HG03354 (cell line): ENCODE data around the gene CYRIA.

Source experiments
- ATAC-seq: cut with Tn5 transposase; IDR thresholded peaks from one replicate; pipeline ENCODE4 v1.9.1; 2021; ENCODE audit warnings: mild to moderate bottlenecking; ENCODE audit not compliant: unreplicated experiment, poor library complexity, severe bottlenecking

The CYRIA gene

DNA sequence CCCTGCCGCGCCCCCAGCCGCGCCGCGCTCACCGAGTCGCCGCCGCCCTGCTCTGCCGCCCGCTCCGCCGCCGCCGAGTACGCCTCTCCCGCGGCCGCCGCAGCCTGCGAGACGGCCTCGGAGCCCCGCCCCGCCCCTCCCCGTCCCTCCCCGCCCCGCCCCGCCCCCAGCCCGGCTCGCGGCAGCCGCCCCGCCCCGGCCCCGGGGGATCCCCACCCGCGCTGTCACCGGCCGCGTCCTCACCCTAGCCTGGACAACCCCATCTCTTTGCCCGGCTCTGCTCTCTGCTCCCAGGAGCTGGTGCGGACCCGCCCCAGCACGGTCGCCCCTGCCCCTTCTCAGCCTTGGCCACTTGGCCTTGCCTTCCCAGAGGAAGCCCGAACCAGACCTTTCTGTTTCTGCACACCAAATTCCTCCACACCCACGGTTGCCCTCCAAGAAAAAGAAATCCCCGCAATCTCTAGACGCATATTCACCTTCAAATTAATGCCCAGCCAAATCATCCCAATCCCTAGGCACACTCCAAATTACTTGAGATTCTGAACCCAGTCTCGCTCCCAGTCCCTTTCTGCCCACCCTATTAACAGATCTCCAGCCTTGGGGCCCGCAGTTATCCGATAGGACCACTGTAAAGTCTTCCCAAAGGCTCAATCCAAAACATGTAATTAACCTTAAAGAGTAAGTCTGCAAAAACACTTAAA, at the start of gene CYRIA:
Gene CYRIA (minus strand): TSS at position 87 of the 701 bp plus-strand sequence. CDS start 77,715 bp downstream, outside the sequence.
- peak; percentile 71 for ATAC-seq

DNA sequence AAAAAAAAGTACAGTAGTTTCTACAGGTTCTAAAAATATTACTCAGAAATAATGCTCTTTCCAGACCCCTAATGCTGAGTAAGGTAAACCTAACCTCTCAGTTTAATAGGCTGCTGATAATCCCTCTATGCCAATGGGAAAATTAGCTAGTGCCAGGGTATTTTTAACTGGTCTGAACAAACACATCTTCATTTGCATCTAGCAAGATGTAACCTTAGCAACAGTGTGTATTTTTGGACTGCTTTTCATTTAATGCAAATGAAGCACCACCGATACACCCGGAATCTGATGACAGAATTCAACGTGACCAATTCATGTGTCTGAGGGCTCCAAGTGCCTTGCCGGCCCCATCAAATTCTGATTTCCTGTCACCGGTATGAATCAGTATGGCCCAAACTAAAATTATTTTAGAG, 47.4 kb upstream of the CYRIA start:
- peak; percentile 88 for ATAC-seq

DNA sequence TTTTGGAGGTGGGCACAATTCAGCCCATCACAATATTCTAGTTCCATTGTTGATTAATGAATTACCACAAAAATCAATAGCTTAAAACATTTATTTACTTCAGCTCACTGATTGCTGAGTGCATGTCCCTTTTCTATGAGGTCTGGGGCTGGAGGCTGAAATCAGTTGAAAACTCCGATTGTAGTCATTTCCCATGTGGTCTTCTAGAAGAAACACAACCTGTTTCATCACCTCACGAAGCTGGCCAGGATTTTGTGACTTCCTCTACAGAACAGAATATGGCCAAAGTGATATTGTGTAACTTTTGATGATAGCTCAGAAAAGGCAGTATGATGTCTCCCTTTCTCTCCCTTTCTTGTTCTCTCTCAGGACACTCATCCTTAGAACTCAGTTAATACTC, 44.1 kb upstream of the CYRIA start:
- no peak for ATAC-seq

- ATAC-seq = no peak
Measured at GRCh38 chr2:16708173-16708572, 42.5 kb upstream of the CYRIA start.

DNA sequence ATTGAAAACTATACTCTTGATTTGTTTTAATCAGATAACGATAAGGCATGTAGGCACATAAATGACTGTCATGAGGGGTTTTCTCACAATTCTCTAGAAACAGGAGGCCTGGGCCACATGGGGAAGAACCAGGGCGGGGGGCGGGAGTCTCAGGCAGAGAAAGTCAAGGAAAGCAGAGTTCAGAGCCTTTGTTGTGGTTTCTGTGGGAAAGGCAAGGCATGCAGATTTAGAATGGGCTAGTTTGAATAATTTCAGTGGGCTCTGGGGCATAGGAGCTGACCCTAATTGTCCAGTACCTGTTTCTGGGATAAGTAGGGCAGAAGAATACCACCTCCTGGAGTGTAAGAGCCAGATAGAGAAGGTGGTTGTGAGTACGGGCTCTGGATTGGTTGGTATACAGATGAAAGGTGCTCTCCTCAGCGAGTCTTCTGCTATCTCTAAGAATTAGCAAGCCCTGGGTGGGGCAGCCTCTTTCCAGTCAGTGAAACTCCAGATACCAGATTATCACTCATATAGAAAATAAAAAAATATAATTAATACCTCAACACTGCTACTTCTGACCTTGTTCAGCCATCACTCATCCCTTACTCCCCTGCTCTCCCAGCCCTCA, 41.5 kb upstream of the CYRIA start:
- no peak for ATAC-seq

DNA sequence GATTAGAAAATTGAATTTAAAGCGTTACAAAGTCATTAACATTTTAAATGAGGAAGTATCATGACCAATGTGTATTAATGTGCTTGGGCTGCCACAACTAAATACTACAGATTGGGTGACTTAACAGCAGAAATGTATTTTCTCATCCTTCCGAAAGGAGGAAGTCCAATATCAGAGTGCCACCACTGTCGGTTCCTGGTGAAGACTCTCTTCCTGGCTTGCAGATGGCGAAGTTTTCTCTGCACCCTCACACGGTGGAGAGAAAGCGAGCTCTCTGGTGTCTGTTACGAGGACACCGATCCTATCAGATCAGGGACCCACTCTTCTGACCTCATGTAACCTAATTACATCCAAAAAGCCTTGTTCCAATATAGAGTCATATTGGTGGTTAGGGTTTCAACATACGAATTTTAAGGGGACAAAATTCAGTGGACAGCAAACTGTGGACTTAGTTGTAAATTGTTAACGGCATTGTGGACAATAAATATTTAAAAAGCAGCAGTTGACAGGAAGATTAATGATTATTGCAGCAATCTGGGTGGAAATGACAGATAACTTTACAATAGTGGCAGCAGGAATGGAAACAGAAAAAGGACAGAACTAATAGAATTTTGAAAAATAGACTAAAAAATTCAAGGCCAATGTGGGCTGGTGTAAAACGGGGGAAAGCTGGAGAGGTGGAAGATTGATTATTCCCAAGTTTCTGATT, 35.1 kb upstream of the CYRIA start:
- ATAC-seq = no peak

GRCh38 chr2:16693854-16694253, 28.2 kb upstream of the CYRIA start:
- no peak for ATAC-seq

DNA sequence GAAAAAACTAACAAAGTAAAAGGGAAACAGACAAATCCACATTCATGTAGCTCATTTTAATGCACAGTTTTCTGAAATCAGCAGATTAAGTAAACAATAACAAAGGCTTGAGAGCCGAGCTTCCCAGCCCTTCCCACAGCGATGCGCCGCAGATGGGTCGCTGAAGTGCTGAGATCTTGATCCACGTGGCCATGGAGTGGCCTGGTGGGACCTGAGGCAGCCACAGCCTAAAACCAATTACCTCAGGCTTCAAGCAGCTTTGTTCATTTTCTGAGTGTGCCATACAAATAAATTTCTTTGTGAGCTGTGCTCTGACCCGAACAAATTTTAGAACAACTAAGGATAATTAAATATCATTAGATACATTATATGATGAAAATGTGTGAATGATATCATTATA, 25.6 kb upstream of the CYRIA start:
- ATAC-seq = no peak

DNA sequence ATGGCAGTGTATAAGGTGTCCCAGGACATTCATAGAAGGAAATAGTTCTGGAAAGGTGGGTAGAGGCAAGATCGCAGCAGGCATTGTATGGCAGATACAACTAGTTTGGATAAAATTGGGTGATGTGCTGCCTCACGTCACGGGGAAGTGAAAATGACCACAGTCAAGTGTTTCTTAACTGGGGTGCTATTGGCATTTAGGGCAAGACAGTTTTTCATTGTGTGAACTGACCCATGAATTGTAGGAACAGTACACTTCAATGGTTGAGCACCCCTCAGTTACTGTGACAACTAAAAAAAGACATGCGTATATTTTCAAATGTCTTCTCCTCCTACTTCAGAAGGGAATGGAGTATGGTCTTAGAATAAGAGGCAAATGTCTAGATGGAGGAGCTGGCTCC, 22.3 kb upstream of the CYRIA start:
- ATAC-seq = no peak

DNA sequence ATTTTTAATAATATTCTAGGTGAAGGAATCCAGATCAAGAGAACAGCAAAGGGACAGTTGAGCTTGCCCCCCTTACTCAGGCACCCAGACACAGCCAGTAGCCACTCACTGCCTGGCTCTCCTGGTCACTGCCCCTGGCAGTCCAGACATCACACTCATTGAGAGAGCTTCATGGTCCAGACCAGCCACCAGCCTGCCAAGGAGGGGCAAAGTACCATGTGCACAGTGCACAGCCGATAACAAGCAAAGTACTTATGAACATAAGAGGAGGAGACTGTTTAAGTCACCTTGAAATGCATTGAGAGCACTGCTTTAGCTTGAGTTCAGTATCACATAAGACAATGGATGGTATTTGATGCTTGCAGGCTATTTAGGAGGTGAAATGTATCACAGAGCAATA, 21.6 kb upstream of the CYRIA start:
- no peak for ATAC-seq

- ATAC-seq = no peak
Measured at GRCh38 chr2:16686641-16687040, 21.0 kb upstream of the CYRIA start.

- ATAC-seq = no peak
Measured at GRCh38 chr2:16685340-16685715, 19.7 kb upstream of the CYRIA start.

- no peak for ATAC-seq
Measured at GRCh38 chr2:16684676-16685339, 19.2 kb upstream of the CYRIA start.

DNA sequence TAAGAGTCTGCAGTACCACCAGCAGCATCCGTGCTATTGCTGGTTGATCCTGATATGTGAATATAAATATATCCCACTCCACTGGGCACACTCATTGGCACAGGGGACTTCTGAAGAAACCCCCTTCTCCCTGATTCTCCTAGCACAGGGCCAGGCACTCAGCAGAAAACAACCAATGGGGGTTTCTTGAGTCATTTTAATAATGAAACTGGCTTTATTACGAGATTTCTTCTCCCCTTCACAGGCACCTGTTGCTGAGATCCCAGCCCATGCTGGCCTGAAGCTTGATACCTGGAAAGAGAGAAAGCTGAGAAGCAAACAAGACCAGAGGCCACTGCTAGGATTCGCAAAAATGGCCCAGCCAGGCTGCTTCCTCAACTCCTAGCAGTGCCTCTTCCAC, 17.9 kb upstream of the CYRIA start:
- no peak for ATAC-seq

DNA sequence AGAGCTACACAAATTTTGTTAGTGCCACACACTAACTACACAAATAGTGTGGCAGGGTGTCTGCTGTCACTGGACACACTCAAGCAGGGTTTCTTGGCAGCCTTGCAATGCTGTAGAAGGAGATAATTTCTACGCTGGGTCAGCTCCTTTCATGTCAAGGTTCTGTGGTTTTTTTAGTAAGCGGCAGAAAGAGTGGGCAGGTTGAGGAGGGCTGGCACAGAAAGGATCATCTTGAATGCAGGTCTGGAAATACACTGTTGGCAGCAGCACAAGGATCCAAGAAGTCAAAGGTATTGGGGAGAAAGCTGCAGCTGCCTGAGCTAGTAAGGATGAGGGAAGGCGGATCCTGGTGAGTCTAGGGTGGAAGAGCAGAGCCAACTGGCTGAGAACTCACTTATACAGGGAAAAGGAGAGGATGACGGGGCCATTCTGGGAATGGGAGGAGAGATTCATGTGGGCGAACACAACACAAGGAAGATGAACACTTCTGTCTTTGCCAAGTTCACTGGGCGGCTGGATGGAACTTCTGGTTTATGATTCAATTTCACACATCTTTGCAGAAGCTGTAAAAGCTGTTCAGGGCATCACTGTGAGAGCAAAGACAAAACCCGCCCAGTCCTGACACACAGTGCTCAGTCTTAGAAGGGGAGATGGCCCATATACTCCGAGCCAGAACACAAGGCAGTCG, 16.9 kb upstream of the CYRIA start:
- no peak for ATAC-seq

DNA sequence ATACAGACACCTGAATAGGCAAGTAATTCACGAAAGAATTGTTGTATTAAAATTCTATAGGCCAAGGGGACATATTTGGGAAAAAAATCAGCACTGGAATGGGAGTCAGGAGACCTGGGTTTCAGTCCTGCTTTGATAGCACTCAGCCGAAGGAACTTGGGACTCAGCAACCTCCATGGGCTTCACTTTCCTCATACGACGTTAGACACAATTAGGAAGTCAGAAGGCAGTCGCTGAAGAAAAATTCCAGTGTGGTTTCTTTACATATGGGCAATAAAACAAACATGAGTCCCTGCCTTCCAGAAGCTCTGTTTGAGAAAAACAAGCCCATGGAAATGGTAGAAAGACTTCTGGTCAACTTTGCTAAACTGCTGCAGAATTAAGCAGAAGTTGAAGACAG, 15.1 kb upstream of the CYRIA start:
- no peak for ATAC-seq

DNA sequence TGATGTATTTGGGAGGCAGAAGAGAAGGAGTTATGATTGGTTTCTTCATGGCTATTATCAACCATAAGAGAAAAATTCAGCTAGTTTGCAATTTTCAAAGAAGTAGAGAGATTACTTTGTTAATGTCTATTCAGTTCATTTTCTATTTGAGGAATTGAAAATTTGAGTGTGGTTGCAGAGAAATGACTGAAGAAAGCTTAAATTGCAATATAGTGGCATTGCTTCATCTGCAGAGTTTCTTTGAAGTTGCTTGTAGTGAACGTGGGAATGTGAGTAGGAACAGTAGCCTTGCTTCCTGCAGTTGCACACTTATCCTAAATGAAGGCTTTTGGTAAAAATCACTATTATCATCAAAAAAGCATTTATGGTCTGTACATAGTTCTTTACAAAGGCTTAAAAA, 14.7 kb upstream of the CYRIA start:
- ATAC-seq = no peak

DNA sequence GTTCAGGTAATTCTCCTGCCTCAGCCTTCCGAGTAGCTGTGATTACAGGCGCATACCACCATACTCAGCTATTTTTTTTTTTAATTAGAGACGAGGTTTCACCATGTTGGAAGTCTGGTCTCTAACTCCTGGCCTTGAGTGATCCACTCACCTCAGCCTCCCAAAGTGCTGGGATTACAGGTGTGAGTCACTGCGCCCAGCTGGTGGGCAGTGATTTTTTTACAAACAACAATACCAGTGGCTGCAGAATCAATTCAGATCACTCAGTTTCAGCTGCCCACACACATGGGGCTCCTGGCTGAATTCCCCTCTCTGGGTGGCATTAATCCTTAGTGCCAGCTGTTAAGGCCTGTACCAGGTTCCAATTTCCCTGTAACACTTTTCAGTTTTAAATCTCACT, 13.3 kb upstream of the CYRIA start:
- ATAC-seq = no peak

DNA sequence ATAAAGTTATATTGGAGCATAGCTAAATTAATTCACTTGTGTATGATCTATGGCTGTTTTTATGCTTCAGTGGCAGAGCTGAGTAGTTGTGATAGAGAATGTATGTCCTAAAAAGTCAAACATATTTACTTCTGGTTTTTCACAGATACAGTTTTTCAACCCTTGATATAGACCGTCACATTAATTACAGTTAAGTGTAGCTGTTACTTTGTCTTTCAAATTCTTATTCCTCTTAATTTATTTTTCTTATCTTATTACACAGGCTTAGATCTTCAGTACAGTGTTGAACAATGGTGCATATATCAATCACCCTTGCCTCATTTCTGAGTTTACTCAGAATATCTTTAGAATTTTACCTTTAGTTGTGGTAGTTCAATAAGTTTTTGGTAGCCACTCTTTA, 12.2 kb upstream of the CYRIA start:
- ATAC-seq = no peak

- no peak for ATAC-seq
Measured at GRCh38 chr2:16675781-16676180, 10.1 kb upstream of the CYRIA start.
